ENCODE measurements around the gene RTN4.

The RTN4 gene

GRCh38 chr2:55001716-55002115 is 48.5 kb downstream of the RTN4 start:
- TF ChIP-seq CTCF (IDR thresholded peaks at IDR 0.05; ENCODE audit: low read depth, low read length, poor library complexity, severe bottlenecking), result no peak
- TF ChIP-seq EZH2phosphoT487 (IDR thresholded peaks at IDR 0.05; ENCODE audit: borderline replicate concordance, low read length), result no peak
- Histone ChIP-seq H3K4me3 (ENCODE audit: low read length) (no peak overlapping the region), H3K4me1 (ENCODE audit: control insufficient read depth, low read length) (peaks cover 23% of the 10 kb centered on the region), H3K79me2 (ENCODE audit: control insufficient read depth, low read length) (peaks cover 90% of the 10 kb centered on the region), H3K36me3 (ENCODE audit: control insufficient read depth, low read length) (0 out of 2 replicates have a peak, but pooled peaks cover 2% of the 10 kb centered on the region), H3K27me3 (ENCODE audit: control insufficient read depth, low read length) (no peaks in the 10 kb centered on the region), H4K20me1 (ENCODE audit: control insufficient read depth, insufficient read depth, low read depth, low read length) (peaks cover 6% of the 10 kb centered on the region), H3K27ac (ENCODE audit: low read depth, low read length) (no peak overlapping the region), H3K4me2 (ENCODE audit: low read length) (no peak overlapping the region), H3K9me2 (replicated peaks; ENCODE audit: control insufficient read depth, low read length) (no peaks in the 10 kb centered on the region), H3K9me3 (ENCODE audit: control insufficient read depth, insufficient read depth, low read length) (no peaks in the 10 kb centered on the region), H3F3A (ENCODE audit: control insufficient read depth, insufficient read depth) (peaks cover 5% of the 10 kb centered on the region)

- Histone ChIP-seq H3K4me2 (ENCODE audit: low read length) (peak overlapping the region; percentile 8; the same call in 1 of the 2 replicates), H3K27ac (ENCODE audit: low read depth, low read length) (no peak overlapping the region), H3K36me3 (ENCODE audit: control insufficient read depth, low read length) (0 out of 2 replicates have a peak, but pooled peaks cover 4% of the 10 kb centered on the region), H3K9me3 (ENCODE audit: control insufficient read depth, insufficient read depth, low read length) (no peaks in the 10 kb centered on the region), H3F3A (ENCODE audit: control insufficient read depth, insufficient read depth) (peaks cover 5% of the 10 kb centered on the region), H3K4me1 (ENCODE audit: control insufficient read depth, low read length) (peaks cover 23% of the 10 kb centered on the region), H3K79me2 (ENCODE audit: control insufficient read depth, low read length) (peaks cover 90% of the 10 kb centered on the region), H3K27me3 (ENCODE audit: control insufficient read depth, low read length) (no peaks in the 10 kb centered on the region), H3K4me3 (ENCODE audit: low read length) (no peak overlapping the region), H3K9me2 (replicated peaks; ENCODE audit: control insufficient read depth, low read length) (no peaks in the 10 kb centered on the region), H4K20me1 (ENCODE audit: control insufficient read depth, insufficient read depth, low read depth, low read length) (peaks cover 5% of the 10 kb centered on the region; the same call in 1 of the 2 replicates)
- no peak for TF ChIP-seq CTCF (IDR thresholded peaks at IDR 0.05; ENCODE audit: low read depth, low read length, poor library complexity, severe bottlenecking)
- no peak for TF ChIP-seq EZH2phosphoT487 (IDR thresholded peaks at IDR 0.05; ENCODE audit: borderline replicate concordance, low read length)
Observed at GRCh38 chr2:55000341-55000740, 49.9 kb downstream of the RTN4 start.

- Histone ChIP-seq H3K4me1 (ENCODE audit: control insufficient read depth, low read length) (peaks cover 23% of the 10 kb centered on the region), H3K27me3 (ENCODE audit: control insufficient read depth, low read length) (no peaks in the 10 kb centered on the region), H3K36me3 (ENCODE audit: control insufficient read depth, low read length) (0 out of 2 replicates have a peak, but pooled peaks cover 4% of the 10 kb centered on the region), H3K4me2 (ENCODE audit: low read length) (peak overlapping the region; percentile 28), H3F3A (ENCODE audit: control insufficient read depth, insufficient read depth) (peaks cover 5% of the 10 kb centered on the region), H3K9me2 (replicated peaks; ENCODE audit: control insufficient read depth, low read length) (no peaks in the 10 kb centered on the region), H3K9me3 (ENCODE audit: control insufficient read depth, insufficient read depth, low read length) (no peaks in the 10 kb centered on the region), H3K27ac (ENCODE audit: low read depth, low read length) (no peak overlapping the region), H3K79me2 (ENCODE audit: control insufficient read depth, low read length) (peaks cover 89% of the 10 kb centered on the region), H3K4me3 (ENCODE audit: low read length) (no peak overlapping the region), H4K20me1 (ENCODE audit: control insufficient read depth, insufficient read depth, low read depth, low read length) (peaks cover 5% of the 10 kb centered on the region; the same call in 1 of the 2 replicates)
- TF ChIP-seq EZH2phosphoT487 (IDR thresholded peaks at IDR 0.05; ENCODE audit: borderline replicate concordance, low read length), result no peak
- no peak for TF ChIP-seq CTCF (IDR thresholded peaks at IDR 0.05; ENCODE audit: low read depth, low read length, poor library complexity, severe bottlenecking)
Observed at GRCh38 chr2:54999182-54999581, 51.1 kb downstream of the RTN4 start.

All from DOHH2 (cell line).